Hypothalamus (tissue), 51 donors: ENCODE measurements around the gene TASOR2.

Source experiments
- DNase-seq, 51 donors: peaks; one replicate each; lab custom pipeline; 2025; lab: John Stamatoyannopoulos, UW

Gene TASOR2

GRCh38 chr10:5679037-5679435 is 5.6 kb upstream of the TASOR2 start:
- DNase-seq, result no peak

- DNase-seq, result no peak
Observed at GRCh38 chr10:5679606-5680005, 5.0 kb upstream of the TASOR2 start.

- DNase-seq, result no peak
Observed at GRCh38 chr10:5681930-5682329, 2.7 kb upstream of the TASOR2 start.

GRCh38 chr10:5683065-5683464 is 1.6 kb upstream of the TASOR2 start:
- no peak for DNase-seq

GRCh38 chr10:5684971-5685763 is 529 bp downstream of the TASOR2 start:
- DNase-seq, result peak in 41 of 51 donors; percentile 5 to 71 (median 46)

GRCh38 chr10:5685764-5686240 is 1.2 kb downstream of the TASOR2 start:
- no peak for DNase-seq

GRCh38 chr10:5688587-5688986 is 3.9 kb downstream of the TASOR2 start:
- DNase-seq, result no peak

- no peak for DNase-seq
Observed at GRCh38 chr10:5691786-5692185, 7.1 kb downstream of the TASOR2 start.

GRCh38 chr10:5692461-5693358 is 8.1 kb downstream of the TASOR2 start:
- peak in 39 of 51 donors; percentile 3 to 64 (median 29) for DNase-seq

GRCh38 chr10:5694573-5694972 is 9.9 kb downstream of the TASOR2 start:
- no peak for DNase-seq

- no peak for DNase-seq
Observed at GRCh38 chr10:5697342-5697741, 12.7 kb downstream of the TASOR2 start.

GRCh38 chr10:5698062-5698461 is 13.4 kb downstream of the TASOR2 start:
- DNase-seq, result no peak

- DNase-seq, result no peak
Observed at GRCh38 chr10:5708356-5708755, 23.7 kb downstream of the TASOR2 start.

- no peak for DNase-seq
Observed at GRCh38 chr10:5709865-5710264, 25.2 kb downstream of the TASOR2 start.

- no peak for DNase-seq
Observed at GRCh38 chr10:5710859-5711258, 26.2 kb downstream of the TASOR2 start.

- no peak for DNase-seq
Observed at GRCh38 chr10:5711642-5712041, 27.0 kb downstream of the TASOR2 start.

- DNase-seq, result no peak
Observed at GRCh38 chr10:5719546-5719945, 34.9 kb downstream of the TASOR2 start.

GRCh38 chr10:5720182-5720581 is 35.5 kb downstream of the TASOR2 start:
- DNase-seq, result no peak

GRCh38 chr10:5723692-5724091 is 39.1 kb downstream of the TASOR2 start:
- no peak for DNase-seq

GRCh38 chr10:5730766-5731165 is 46.1 kb downstream of the TASOR2 start:
- no peak for DNase-seq

GRCh38 chr10:5731559-5731958 is 46.9 kb downstream of the TASOR2 start:
- DNase-seq, result no peak

- peak in 1 of 51 donors; percentile 1 for DNase-seq
Observed at GRCh38 chr10:5732141-5732540, 47.5 kb downstream of the TASOR2 start.
